HG02759 (cell line): ENCODE data around the gene ZNF175.

Experiments
- ATAC-seq: cut with Tn5 transposase; IDR thresholded peaks from one replicate; pipeline ENCODE4 v1.9.1; 2021; ENCODE audit warnings: mild to moderate bottlenecking, moderate library complexity; ENCODE audit not compliant: unreplicated experiment

The ZNF175 gene

GRCh38 chr19:51587264-51588191 is 16.4 kb downstream of the ZNF175 start:
- no peak for ATAC-seq

GRCh38 chr19:51589511-51589910 is 18.4 kb downstream of the ZNF175 start:
- no peak for ATAC-seq

GRCh38 chr19:51590441-51590840 is 19.4 kb downstream of the ZNF175 start:
- ATAC-seq: no peak

GRCh38 chr19:51592521-51592920 is 21.4 kb downstream of the ZNF175 start:
- ATAC-seq: no peak

GRCh38 chr19:51593138-51593890 is 22.2 kb downstream of the ZNF175 start:
- no peak for ATAC-seq

GRCh38 chr19:51593969-51594773 is 23.1 kb downstream of the ZNF175 start:
- ATAC-seq: peak; percentile 99

GRCh38 chr19:51594774-51595109 is 23.7 kb downstream of the ZNF175 start:
- no peak for ATAC-seq

GRCh38 chr19:51595190-51596175 is 24.4 kb downstream of the ZNF175 start:
- no peak for ATAC-seq

- ATAC-seq: no peak
Observed at GRCh38 chr19:51598159-51598915, 27.3 kb downstream of the ZNF175 start.

- no peak for ATAC-seq
Observed at GRCh38 chr19:51599084-51599483, 28.0 kb downstream of the ZNF175 start.

- ATAC-seq: no peak
Observed at GRCh38 chr19:51600940-51601580, 30.0 kb downstream of the ZNF175 start.

GRCh38 chr19:51602189-51602854 is 31.2 kb downstream of the ZNF175 start:
- ATAC-seq: no peak

GRCh38 chr19:51607077-51607476 is 36.0 kb downstream of the ZNF175 start:
- ATAC-seq: peak; percentile 94

- ATAC-seq: no peak
Observed at GRCh38 chr19:51607920-51608562, 37.0 kb downstream of the ZNF175 start.

GRCh38 chr19:51610576-51610975 is 39.5 kb downstream of the ZNF175 start:
- ATAC-seq: no peak

- ATAC-seq: no peak
Observed at GRCh38 chr19:51614789-51615188, 43.7 kb downstream of the ZNF175 start.

- ATAC-seq: no peak
Observed at GRCh38 chr19:51615991-51616390, 44.9 kb downstream of the ZNF175 start.

GRCh38 chr19:51621178-51621577 is 50.1 kb downstream of the ZNF175 start:
- peak; percentile 62 for ATAC-seq
